Natural killer cell treated with Interleukin-12 subunit alpha and Interleukin-12 subunit beta and Interleukin-15 and Interleukin-18, amount 100 ng/mL, for 72 hours (primary cell): ENCODE results near the gene CETP. TPM values are rescaled to one million over a fixed set of nuclear protein-coding genes. Genes with fewer than 3 reads are reported as not detected.

Source experiments
- ATAC-seq, 2 donors: fragments of 150-1000 bp; cut with Tn5 transposase in 1 of 2; sonication (Bioruptor Pico), chemical (Tn5 transposase) in 1 of 2; 2 replicates each; pipeline ENCODE4 v1.10.0; 2021
- DNase-seq: peaks from one replicate; pipeline ENCODE4 v3.0.0; 2022; ENCODE audit warnings: low spot score
- H3K27ac Mint-ChIP-seq, 2 donors: 1 replicate in 1 of 2; 2 replicates in 1 of 2; pipeline ENCODE4 v1.8.0; 2022; ENCODE audit warnings: mixed read lengths in 2 of 2, mild to moderate bottlenecking in 1 of 2, moderate library complexity in 1 of 2
- H3K27me3 Mint-ChIP-seq, 2 donors: 1 replicate in 1 of 2; 2 replicates in 1 of 2; pipeline ENCODE4 v1.8.0; 2022; ENCODE audit warnings: mixed read lengths in 2 of 2
- H3K36me3 Mint-ChIP-seq: one replicate; pipeline ENCODE4 v1.8.0; 2022; ENCODE audit warnings: mixed read lengths
- H3K4me1 Mint-ChIP-seq, 2 donors: 1 replicate in 1 of 2; 2 replicates in 1 of 2; pipeline ENCODE4 v1.8.0; 2022; ENCODE audit warnings: low read depth in 2 of 2, mixed read lengths in 2 of 2, mild to moderate bottlenecking in 1 of 2
- H3K4me3 Mint-ChIP-seq: one replicate; pipeline ENCODE4 v1.8.0; 2022; ENCODE audit warnings: mixed read lengths
- H3K9me3 Mint-ChIP-seq: 2 replicates; pipeline ENCODE4 v1.8.0; 2022; ENCODE audit warnings: mixed read lengths
- total RNA-seq, 2 donors: library from RNA; stranded (reverse); gene quantifications; one replicate each; pipeline ENCODE4 v1.2.3, GENCODE V29; 2022

The CETP gene
- total RNA-seq, result not detected

- no peak for DNase-seq
- Mint-ChIP-seq H3K27me3 (peaks cover 0 to 9% of the 10 kb centered on the region in 2 donors), H3K27ac (no peak within 1 kb of the TSS), H3K4me3 (no peak within 1 kb of the TSS), H3K9me3 (no peaks in the 10 kb centered on the region), H3K36me3 (no peaks in the 10 kb centered on the region), H3K4me1 (peaks cover 16 to 17% of the 10 kb centered on the region in 2 donors)
- ATAC-seq, result no peak
Observed at GRCh38 chr16:56961851-56962281, at the start of gene CETP. Gene CETP, plus strand, starts transcription at chr16:56961950. Its CDS starts 30 bp downstream, at chr16:56961980.

- Mint-ChIP-seq H3K27me3 (peaks cover 16 to 18% of the 10 kb centered on the region in 2 donors), H3K27ac (no peak overlapping the region), H3K4me3 (no peak overlapping the region), H3K9me3 (no peaks in the 10 kb centered on the region), H3K4me1 (peaks cover 17 to 20% of the 10 kb centered on the region in 2 donors), H3K36me3 (no peaks in the 10 kb centered on the region)
- DNase-seq (no peak), ATAC-seq (no peak)
Observed at GRCh38 chr16:56912746-56913708, 48.7 kb upstream of the CETP start.

GRCh38 chr16:56914896-56915295, 46.9 kb upstream of the CETP start:
- DNase-seq, result no peak
- H3K4me3 Mint-ChIP-seq, result no peak overlapping the region
- H3K4me1 Mint-ChIP-seq, result peaks cover 19 to 20% of the 10 kb centered on the region in 2 donors
- no peaks in the 10 kb centered on the region for H3K36me3 Mint-ChIP-seq
- peaks cover 23 to 26% of the 10 kb centered on the region in 2 donors for H3K27me3 Mint-ChIP-seq
- no peak for ATAC-seq
- no peaks in the 10 kb centered on the region for H3K9me3 Mint-ChIP-seq
- H3K27ac Mint-ChIP-seq, result no peak overlapping the region

- Mint-ChIP-seq H3K4me1 (peaks cover 19 to 23% of the 10 kb centered on the region in 2 donors), H3K27ac (peak overlapping the region in 1 of 2 donors; percentile 92), H3K27me3 (peaks cover 28 to 32% of the 10 kb centered on the region in 2 donors), H3K9me3 (no peaks in the 10 kb centered on the region), H3K36me3 (no peaks in the 10 kb centered on the region), H3K4me3 (no peak overlapping the region)
- DNase-seq (no peak), ATAC-seq (no peak)
Observed at GRCh38 chr16:56915336-56916119, 46.2 kb upstream of the CETP start.

GRCh38 chr16:56916571-56917403, 45.0 kb upstream of the CETP start:
- Mint-ChIP-seq H3K9me3 (no peaks in the 10 kb centered on the region), H3K4me3 (peak overlapping the region; percentile 70), H3K36me3 (no peaks in the 10 kb centered on the region), H3K27ac (peak overlapping the region; percentile 57 to 92), H3K27me3 (peaks cover 32 to 38% of the 10 kb centered on the region in 2 donors), H3K4me1 (peaks cover 19 to 25% of the 10 kb centered on the region in 2 donors)
- peak; percentile 65 for DNase-seq
- peak; percentile 78 for ATAC-seq

GRCh38 chr16:56918467-56919012, 43.2 kb upstream of the CETP start:
- Mint-ChIP-seq H3K9me3 (no peaks in the 10 kb centered on the region), H3K4me3 (no peak overlapping the region), H3K27ac (peak overlapping the region in 1 of 2 donors; percentile 92), H3K27me3 (peaks cover 24 to 35% of the 10 kb centered on the region in 2 donors), H3K36me3 (no peaks in the 10 kb centered on the region), H3K4me1 (peaks cover 19 to 20% of the 10 kb centered on the region in 2 donors)
- DNase-seq, result no peak
- ATAC-seq, result no peak

GRCh38 chr16:56919099-56919800, 42.5 kb upstream of the CETP start:
- no peaks in the 10 kb centered on the region for H3K36me3 Mint-ChIP-seq
- peaks cover 22 to 35% of the 10 kb centered on the region in 2 donors for H3K27me3 Mint-ChIP-seq
- peaks cover 20% of the 10 kb centered on the region in 2 donors for H3K4me1 Mint-ChIP-seq
- H3K4me3 Mint-ChIP-seq, result no peak overlapping the region
- no peaks in the 10 kb centered on the region for H3K9me3 Mint-ChIP-seq
- DNase-seq (no peak), ATAC-seq (no peak)
- peak overlapping the region in 1 of 2 donors; percentile 68 for H3K27ac Mint-ChIP-seq

GRCh38 chr16:56921571-56921970, 40.2 kb upstream of the CETP start:
- peaks cover 16 to 33% of the 10 kb centered on the region in 2 donors for H3K27me3 Mint-ChIP-seq
- no peaks in the 10 kb centered on the region for H3K9me3 Mint-ChIP-seq
- ATAC-seq (no peak), DNase-seq (no peak)
- H3K27ac Mint-ChIP-seq, result no peak overlapping the region
- H3K4me1 Mint-ChIP-seq, result peaks cover 17 to 22% of the 10 kb centered on the region in 2 donors
- H3K36me3 Mint-ChIP-seq, result no peaks in the 10 kb centered on the region
- no peak overlapping the region for H3K4me3 Mint-ChIP-seq

- H3K36me3 Mint-ChIP-seq, result no peaks in the 10 kb centered on the region
- no peak for DNase-seq
- no peaks in the 10 kb centered on the region for H3K9me3 Mint-ChIP-seq
- ATAC-seq, result no peak
- H3K27me3 Mint-ChIP-seq, result peaks cover 16 to 27% of the 10 kb centered on the region in 2 donors
- no peak overlapping the region for H3K27ac Mint-ChIP-seq
- peaks cover 9% of the 10 kb centered on the region in 2 donors for H3K4me1 Mint-ChIP-seq
- no peak overlapping the region for H3K4me3 Mint-ChIP-seq
Observed at GRCh38 chr16:56923481-56924091, 38.2 kb upstream of the CETP start.

GRCh38 chr16:56927471-56927870, 34.3 kb upstream of the CETP start:
- DNase-seq, result no peak
- Mint-ChIP-seq H3K36me3 (no peaks in the 10 kb centered on the region), H3K4me3 (no peak overlapping the region), H3K27ac (no peak overlapping the region), H3K9me3 (no peaks in the 10 kb centered on the region), H3K4me1 (peaks cover 12 to 13% of the 10 kb centered on the region in 2 donors), H3K27me3 (peaks cover 0 to 8% of the 10 kb centered on the region in 2 donors)
- no peak for ATAC-seq

GRCh38 chr16:56929639-56930038, 32.1 kb upstream of the CETP start:
- peaks cover 15% of the 10 kb centered on the region for H3K36me3 Mint-ChIP-seq
- DNase-seq (no peak), ATAC-seq (no peak)
- peaks cover 23 to 29% of the 10 kb centered on the region in 2 donors for H3K4me1 Mint-ChIP-seq
- no peaks in the 10 kb centered on the region for H3K9me3 Mint-ChIP-seq
- H3K4me3 Mint-ChIP-seq, result no peak overlapping the region
- no peak overlapping the region for H3K27ac Mint-ChIP-seq
- peaks cover 0 to 5% of the 10 kb centered on the region in 2 donors for H3K27me3 Mint-ChIP-seq
